GM12878 (cell line): Measurements from ENCODE around the gene ZNF627. TPM values are rescaled to one million over a fixed set of nuclear protein-coding genes. Genes with fewer than 3 reads are reported as not detected.
A peak's percentile ranks its signal among the peaks of the same experiment; 100 is the strongest.

Experiments used
- ATAC-seq: fragments of 200-7000 bp; cut with Tn5 transposase; 3 replicates; pipeline ENCODE4 v1.9.1; 2020; ENCODE audit warnings: mild to moderate bottlenecking, moderate library complexity
- BruUV-seq: library from RNA; stranded (reverse); fragments of 400-500 nt; replicated peaks from 2 replicates; lab custom pipeline; 2021; lab: Mats Ljungman, UMichigan
- CTCF ChIA-PET: fragments of 300-600 bp; sonication (Branson Sonifier 250); formaldehyde crosslinking; extraction: SDS; loops from one replicate; lab custom pipeline; 2021; ENCODE audit warnings: inconsistent platforms; lab: Yijun Ruan, JAX
- POLR2A ChIA-PET: fragments of 350-600 bp; formaldehyde crosslinking; extraction: SDS; loops from one replicate; lab custom pipeline; 2021; ENCODE audit warnings: inconsistent platforms; lab: Charles Lee
- RAD21 ChIA-PET: fragments of 300-600 bp; sonication (Branson Sonifier 250); formaldehyde crosslinking; loops from one replicate; lab custom pipeline; 2023; ENCODE audit warnings: antibody characterized with exemption; ENCODE audit not compliant: unreplicated experiment; lab: Charles Lee
- SMC1A ChIA-PET: fragments of 300-600 bp; sonication (Branson Sonifier 250); formaldehyde crosslinking; loops from one replicate; lab custom pipeline; 2023; ENCODE audit not compliant: unreplicated experiment, uncharacterized antibody; lab: Charles Lee
- DNase-seq: peaks from one replicate; pipeline ENCODE4 v3.0.0-alpha.2; 2011; ENCODE audit warnings: low read depth, low spot score
- FAIRE-seq: peaks from 3 replicates; lab custom pipeline; 2011; peaks lifted over from hg19 to GRCh38; lab: Jason Lieb, UNC
- H2AFZ ChIP-seq: 2 replicates; pipeline ENCODE4 v1.6.0; 2011; ENCODE audit warnings: low read depth, low read length, control low read depth; ENCODE audit not compliant: control insufficient read depth
- H3K27ac ChIP-seq: 2 replicates; pipeline ENCODE4 v1.5.1; 2011; ENCODE audit warnings: control low read depth; ENCODE audit not compliant: control insufficient read depth, insufficient read depth
- H3K27me3 ChIP-seq, 2 experiments: replicated peaks in 1 of 2; 2 replicates each; pipeline versions ENCODE4 v1.6.0 to v1.6.1; 2011; ENCODE audit warnings: low read length in 1 of 2; ENCODE audit not compliant: control insufficient read depth in 2 of 2, insufficient read depth in 2 of 2
- H3K36me3 ChIP-seq, 2 experiments: 2 replicates each; pipeline ENCODE4 v1.5.1; 2011; ENCODE audit warnings: low read length in 1 of 2; ENCODE audit not compliant: control insufficient read depth in 2 of 2, insufficient read depth in 2 of 2
- H3K4me1 ChIP-seq: 2 replicates; pipeline ENCODE4 v1.6.1; 2011; ENCODE audit warnings: mild to moderate bottlenecking, low read length, moderate library complexity, mixed read lengths; ENCODE audit not compliant: control insufficient read depth, insufficient read depth
- H3K4me2 ChIP-seq: 2 replicates; pipeline ENCODE4 v1.6.0; 2011; ENCODE audit warnings: control low read depth; ENCODE audit not compliant: control insufficient read depth, insufficient read depth
- H3K4me3 ChIP-seq: fragments of 200-600 bp; sonication (generic); 2 replicates; pipeline ENCODE4 v1.5.1; 2016
- H3K79me2 ChIP-seq: 2 replicates; pipeline ENCODE4 v1.6.0; 2011; ENCODE audit warnings: low read length; ENCODE audit not compliant: control insufficient read depth, insufficient read depth
- H3K9ac ChIP-seq: 2 replicates; pipeline ENCODE4 v1.8.0; 2011; ENCODE audit warnings: low read length, control low read depth, mixed read lengths; ENCODE audit not compliant: control insufficient read depth, insufficient read depth
- H3K9me3 ChIP-seq: replicated peaks from 3 replicates; pipeline ENCODE4 v1.5.1; 2011; ENCODE audit warnings: mild to moderate bottlenecking, low read length; ENCODE audit not compliant: control insufficient read depth, insufficient read depth
- H4K20me1 ChIP-seq: 2 replicates; pipeline ENCODE4 v1.6.0; 2011; ENCODE audit not compliant: control insufficient read depth, insufficient read depth
- BACH1 ChIP-seq: fragments of 450-650 bp; IDR thresholded peaks from 2 replicates; pipeline ENCODE4 v1.6.1; 2017; ENCODE audit warnings: mild to moderate bottlenecking, borderline replicate concordance
- BCLAF1 ChIP-seq: fragments of 450-650 bp; IDR thresholded peaks from 2 replicates; pipeline ENCODE4 v1.6.1; 2017; ENCODE audit warnings: antibody characterized with exemption, mild to moderate bottlenecking, moderate library complexity
- EED ChIP-seq: sonication (generic); IDR thresholded peaks from 2 replicates; pipeline ENCODE4 v1.6.1; 2016; ENCODE audit warnings: antibody characterized with exemption, low read depth
- EP300 ChIP-seq, 2 experiments: fragments of 150-350 bp in 1 of 2; IDR thresholded peaks; 2 replicates each; pipeline ENCODE4 v1.6.1; 2011 to 2012; ENCODE audit warnings: low read depth in 2 of 2, low read length in 2 of 2, borderline replicate concordance in 1 of 2, improper control_type of control experiment in 1 of 2, inconsistent platforms in 1 of 2; ENCODE audit not compliant: control insufficient read depth in 1 of 2
- FOXK2 ChIP-seq: fragments of 450-650 bp; IDR thresholded peaks from 2 replicates; pipeline ENCODE4 v1.6.1; 2017; ENCODE audit warnings: mild to moderate bottlenecking, moderate library complexity
- IKZF1 ChIP-seq: fragments of 450-650 bp; conservative IDR thresholded peaks from 2 replicates; pipeline ENCODE4 v1.6.1; 2017; ENCODE audit warnings: antibody characterized with exemption, mild to moderate bottlenecking
- MEF2B ChIP-seq: fragments of 450-650 bp; IDR thresholded peaks from 2 replicates; pipeline ENCODE4 v1.6.1; 2018; ENCODE audit warnings: mild to moderate bottlenecking, moderate library complexity; ENCODE audit not compliant: partially characterized antibody, poor library complexity, severe bottlenecking
- NR2F1 ChIP-seq: fragments of 450-650 bp; conservative IDR thresholded peaks from 2 replicates; pipeline ENCODE4 v1.6.1; 2017; ENCODE audit warnings: mild to moderate bottlenecking
- PKNOX1 ChIP-seq: fragments of 450-650 bp; IDR thresholded peaks from 2 replicates; pipeline ENCODE4 v1.6.1; 2016; ENCODE audit warnings: mild to moderate bottlenecking
- RUNX3 ChIP-seq: IDR thresholded peaks from 2 replicates; pipeline ENCODE4 v1.6.1; 2012; ENCODE audit warnings: low read length, inconsistent platforms
- TCF12 ChIP-seq: IDR thresholded peaks from 2 replicates; pipeline ENCODE4 v1.6.1; 2011; ENCODE audit warnings: low read depth, mild to moderate bottlenecking, low read length
- WGBS: methylation state at CpG from one replicate; pipeline ENCODE4 v1.1.6; 2016; ENCODE audit warnings: low lambda C conversion rate; ENCODE audit not compliant: insufficient replicate concordance, insufficient coverage; ENCODE audit errors: missing lambda C conversion rate; 5-methylcytosine and 5-hydroxymethylcytosine counted together
- in situ Hi-C: fragments of 300-500 bp; cut with MboI; formaldehyde crosslinking; loops from 9 replicates; pipeline ENCODE4 v1.14.3; 2018; ENCODE audit warnings: mixed read lengths
- intact Hi-C: fragments of 100-400 bp; cut with micrococcal nuclease; formaldehyde crosslinking; loops from one replicate; pipeline ENCODE4 v1.14.2; 2022; ENCODE audit not compliant: unreplicated experiment
- polyA plus RNA-seq, 11 experiments: library from polyadenylated mRNA; depleted of rRNA in 4 of 11; unstranded in 6 of 11; stranded (reverse) in 5 of 11; fragments of >200 nt; fragmentation: Nextera tagmentation in 4 of 11; fragmentation: Illumina TruSeq in 1 of 11; extraction: Ambion mirVana in 4 of 11; extraction: Trizol in 1 of 11; gene quantifications; 1 replicate in 1 of 11; 2 replicates in 10 of 11; pipeline versions ENCODE4 v1.2.1 to v1.2.3, GENCODE V29; 2011 to 2016; ENCODE audit warnings: inconsistent platforms in 2 of 11, missing spikeins in 2 of 11, low read depth in 1 of 11
- total RNA-seq, 4 experiments: library from RNA; depleted of rRNA in 3 of 4; stranded (reverse); fragments of >200 nt in 3 of 4; fragmentation: Illumina TruSeq in 1 of 4; extraction: Trizol in 1 of 4; gene quantifications; 2 replicates each; pipeline versions ENCODE4 v1.2.1 to v1.2.3, GENCODE V29; 2013 to 2021

The ZNF627 gene
- total and polyA plus RNA-seq, 10 of the 15 experiments (the other 5 are each of a cell fraction or from before 2014, with no cell fraction given) = 5.1 to 13.7 (median 10.2) TPM

- H3K27ac ChIP-seq = peak overlapping the region; percentile 17; the same call in 1 of the 2 replicates
- no peaks in the 10 kb centered on the region for H3K27me3 ChIP-seq
- TF ChIP-seq PKNOX1 (peak; percentile 59; the same call in 1 of the 2 replicates), RUNX3 (no peak), IKZF1 (0 out of 2 replicates have a peak, but pooled peaks have one; percentile 11), BACH1 (no peak)
- TF ChIP-seq, all 136 proteins: peak for 2
- ChIA-PET RAD21 (interaction anchor here (0.9 kb wide), 1 partner anchor 15 kb away, joined by 4 read pairs; no protein-coding TSS in a partner anchor), SMC1A (interaction anchor here (0.9 to 1.0 kb wide), 2 partner anchors 17 to 19 kb away, joined by 3 to 4 read pairs; no protein-coding TSS in a partner anchor), POLR2A (interaction anchor here (0.6 to 1.0 kb wide), 3 partner anchors 15 to 690 kb away, joined by 3 to 7 read pairs (median 4); no protein-coding TSS in a partner anchor), CTCF (interaction anchor here (5.8 kb wide), 1 partner anchor 15 kb away, joined by 47 read pairs; no protein-coding TSS in a partner anchor)
- in situ Hi-C loops = no loop called here
- Histone ChIP-seq H4K20me1 (no peaks in the 10 kb centered on the region), H3K9ac (no peak overlapping the region), H3K4me3 (no peak overlapping the region), H3K36me3 (no peaks in the 10 kb centered on the region), H3K9me3 (no peaks in the 10 kb centered on the region), H2AFZ (no peak overlapping the region), H3K4me2 (no peak overlapping the region), H3K4me1 (peaks cover 29% of the 10 kb centered on the region), H3K79me2 (no peaks in the 10 kb centered on the region)
- TSS peak; percentile 85 for BruUV-seq
- FAIRE-seq (no peak), DNase-seq (no peak), ATAC-seq (no peak)
- intact Hi-C loops = loop anchor here (10.0 kb wide), 2 partner anchors 359 to 691 kb away; partner anchors contain the start of genes CARM1 and ZNF700
- 6% methylated on average over 2 of the region's 2 CpGs for WGBS
Measured at GRCh38 chr19:11566164-11566563, 31.1 kb upstream of the ZNF627 start.

GRCh38 chr19:11570039-11570462, 27.2 kb upstream of the ZNF627 start:
- CTCF ChIA-PET = interaction anchor here (1.0 to 5.8 kb wide), 2 partner anchors 10 to 11 kb away, joined by 6 to 47 read pairs; no protein-coding TSS in a partner anchor
- no peak for FAIRE-seq
- no peaks in the 10 kb centered on the region for H3K9me3 ChIP-seq
- POLR2A ChIA-PET = interaction anchor here (0.9 to 4.0 kb wide), 3 partner anchors 11 to 23 kb away, joined by 6 to 87 read pairs (median 36); partner anchors contain the start of genes ACP5 and ELOF1
- intact Hi-C loops = no loop called here
- no peak overlapping the region for H3K4me3 ChIP-seq
- 81% methylated on average over 4 of the region's 5 CpGs for WGBS
- H3K79me2 ChIP-seq = no peaks in the 10 kb centered on the region
- H3K36me3 ChIP-seq = no peaks in the 10 kb centered on the region
- no TSS peak for BruUV-seq
- SMC1A ChIA-PET = interaction anchor here (1.7 to 4.9 kb wide), 3 partner anchors 10 to 16 kb away, joined by 6 to 84 read pairs (median 31); no protein-coding TSS in a partner anchor
- H3K4me2 ChIP-seq = 0 out of 2 replicates have a peak overlapping the region, but pooled peaks have one; percentile 22
- H3K27ac ChIP-seq = peak overlapping the region; percentile 42
- in situ Hi-C loops = no loop called here
- no peak for DNase-seq
- no peak for ATAC-seq
- H4K20me1 ChIP-seq = no peaks in the 10 kb centered on the region
- H3K4me1 ChIP-seq = peaks cover 33% of the 10 kb centered on the region
- no peaks in the 10 kb centered on the region for H3K27me3 ChIP-seq
- no peak overlapping the region for H2AFZ ChIP-seq
- no peak overlapping the region for H3K9ac ChIP-seq
- RAD21 ChIA-PET = interaction anchor here (0.7 to 3.1 kb wide), 5 partner anchors 8 to 168 kb away, joined by 3 to 66 read pairs (median 15); partner anchors contain the start of gene ACP5
- TF ChIP-seq NR2F1 (peak; percentile 56; the same call in 1 of the 2 replicates), FOXK2 (peak; percentile 76; the same call in 1 of the 2 replicates), EED (no peak), EP300 (IDR thresholded peaks at IDR 0.05; ENCODE audit: borderline replicate concordance in 1 of 2, control insufficient read depth in 1 of 2, low read depth in 2 of 2, low read length in 2 of 2) (peak in 1 of 2 experiments; percentile 45; a peak in 1 of 4 replicates), MEF2B (peak; percentile 46), TCF12 (peak; percentile 7; the same call in 1 of the 2 replicates), BCLAF1 (no peak)
